ENCODE measurements around the gene NKPD1.

Gene NKPD1

DNA sequence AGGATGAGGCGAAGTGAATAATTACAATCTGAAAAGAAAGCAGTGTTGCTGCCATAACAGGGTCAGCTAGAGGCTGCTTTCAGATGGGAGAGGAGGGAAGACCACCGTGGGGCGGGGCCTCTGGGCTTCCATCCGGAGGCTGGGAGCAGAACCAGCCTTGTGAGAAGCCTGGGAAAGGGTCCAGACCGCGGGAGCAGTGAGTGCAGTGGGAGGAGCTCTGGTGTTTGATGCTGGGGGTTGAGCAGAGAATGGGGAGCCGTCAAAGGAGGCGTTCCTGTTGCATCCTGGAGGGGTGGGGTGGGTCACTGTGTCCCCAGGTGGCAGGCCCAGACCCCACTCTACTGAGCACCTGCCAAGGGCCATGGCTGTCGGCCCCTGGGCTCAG is 18.1 kb downstream of the NKPD1 start:
- TF ChIP-seq, protein P1, sequence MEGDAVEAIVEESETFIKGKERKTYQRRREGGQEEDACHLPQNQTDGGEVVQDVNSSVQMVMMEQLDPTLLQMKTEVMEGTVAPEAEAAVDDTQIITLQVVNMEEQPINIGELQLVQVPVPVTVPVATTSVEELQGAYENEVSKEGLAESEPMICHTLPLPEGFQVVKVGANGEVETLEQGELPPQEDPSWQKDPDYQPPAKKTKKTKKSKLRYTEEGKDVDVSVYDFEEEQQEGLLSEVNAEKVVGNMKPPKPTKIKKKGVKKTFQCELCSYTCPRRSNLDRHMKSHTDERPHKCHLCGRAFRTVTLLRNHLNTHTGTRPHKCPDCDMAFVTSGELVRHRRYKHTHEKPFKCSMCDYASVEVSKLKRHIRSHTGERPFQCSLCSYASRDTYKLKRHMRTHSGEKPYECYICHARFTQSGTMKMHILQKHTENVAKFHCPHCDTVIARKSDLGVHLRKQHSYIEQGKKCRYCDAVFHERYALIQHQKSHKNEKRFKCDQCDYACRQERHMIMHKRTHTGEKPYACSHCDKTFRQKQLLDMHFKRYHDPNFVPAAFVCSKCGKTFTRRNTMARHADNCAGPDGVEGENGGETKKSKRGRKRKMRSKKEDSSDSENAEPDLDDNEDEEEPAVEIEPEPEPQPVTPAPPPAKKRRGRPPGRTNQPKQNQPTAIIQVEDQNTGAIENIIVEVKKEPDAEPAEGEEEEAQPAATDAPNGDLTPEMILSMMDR (IDR thresholded peaks at IDR 0.05; ENCODE audit: low read depth, low read length) = no peak
- no peak overlapping the region for H3K4me3 ChIP-seq (ENCODE audit: low read depth, low read length)

DNA sequence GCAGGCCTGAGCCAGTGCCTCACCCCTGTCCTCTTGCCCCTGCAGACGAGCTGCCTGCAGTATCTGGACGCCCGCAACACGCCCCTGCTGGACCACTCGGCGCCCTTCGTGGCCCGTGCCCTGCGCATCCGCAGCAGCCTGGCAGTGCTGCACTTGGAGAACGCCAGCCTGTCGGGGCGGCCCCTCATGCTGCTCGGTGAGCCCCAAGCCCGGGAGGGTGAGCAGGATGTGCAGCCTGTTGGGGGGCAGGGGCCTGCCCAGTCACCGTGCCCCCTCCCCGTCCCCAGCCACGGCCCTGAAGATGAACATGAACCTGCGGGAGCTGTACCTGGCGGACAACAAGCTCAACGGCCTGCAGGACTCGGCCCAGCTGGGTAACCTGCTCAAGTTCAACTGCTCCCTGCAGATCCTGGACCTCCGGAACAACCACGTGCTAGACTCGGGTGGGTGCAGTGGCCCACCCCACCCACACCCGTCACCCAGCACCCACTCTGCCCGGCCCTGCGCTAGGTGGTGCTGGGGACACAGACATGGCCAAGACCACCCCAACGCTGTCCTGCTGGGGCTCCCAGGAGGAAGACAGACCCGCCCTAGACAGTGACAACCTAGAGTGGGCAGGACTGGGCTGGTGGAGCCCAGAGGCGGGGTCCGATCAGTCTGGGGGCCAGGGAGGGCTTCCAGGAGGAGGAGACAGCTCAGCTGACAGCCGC is 18.6 kb downstream of the NKPD1 start:
- TF ChIP-seq, protein P1 (IDR thresholded peaks at IDR 0.05; ENCODE audit: low read depth, low read length) = no peak

DNA sequence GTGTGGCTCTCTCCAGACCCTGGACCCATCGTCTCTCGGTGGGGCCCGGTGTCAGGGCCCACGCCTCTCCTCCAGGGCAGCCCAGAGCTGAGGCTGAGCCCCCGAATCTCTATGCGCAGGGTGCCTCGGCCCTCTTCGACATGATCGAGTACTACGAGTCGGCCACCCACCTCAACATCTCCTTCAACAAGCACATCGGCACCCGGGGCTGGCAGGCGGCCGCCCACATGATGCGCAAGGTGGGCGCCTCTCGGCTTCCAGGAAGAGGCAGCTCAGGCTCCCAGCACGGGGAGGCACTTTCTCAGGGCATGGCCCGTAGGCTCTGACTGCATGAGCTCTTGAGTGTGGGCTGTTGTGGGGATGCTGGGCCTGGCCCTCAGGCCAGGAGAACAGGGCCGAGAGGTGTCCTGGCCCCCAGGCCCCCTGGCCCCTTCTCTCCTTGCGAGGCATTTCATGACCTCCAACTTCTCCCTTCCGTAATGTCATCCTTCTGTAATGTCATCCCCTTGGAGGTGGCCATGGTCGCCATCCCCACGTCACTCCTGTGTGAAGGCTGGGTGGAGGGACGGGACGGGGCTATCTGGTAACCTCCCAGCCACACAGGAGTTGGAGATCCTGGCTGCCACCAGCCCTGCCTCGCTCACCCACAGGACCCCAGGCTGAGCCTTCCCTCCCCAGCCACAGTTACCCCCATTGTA is 19.4 kb downstream of the NKPD1 start:
- TF ChIP-seq, protein P1 (IDR thresholded peaks at IDR 0.05; ENCODE audit: low read depth, low read length) = no peak
- H3K4me3 ChIP-seq (ENCODE audit: low read depth, low read length) = no peak overlapping the region

More for the DNA sequence above, 18.6 kb downstream of the NKPD1 start:
- H3K4me3 ChIP-seq (ENCODE audit: low read depth, low read length) = no peak overlapping the region

DNA sequence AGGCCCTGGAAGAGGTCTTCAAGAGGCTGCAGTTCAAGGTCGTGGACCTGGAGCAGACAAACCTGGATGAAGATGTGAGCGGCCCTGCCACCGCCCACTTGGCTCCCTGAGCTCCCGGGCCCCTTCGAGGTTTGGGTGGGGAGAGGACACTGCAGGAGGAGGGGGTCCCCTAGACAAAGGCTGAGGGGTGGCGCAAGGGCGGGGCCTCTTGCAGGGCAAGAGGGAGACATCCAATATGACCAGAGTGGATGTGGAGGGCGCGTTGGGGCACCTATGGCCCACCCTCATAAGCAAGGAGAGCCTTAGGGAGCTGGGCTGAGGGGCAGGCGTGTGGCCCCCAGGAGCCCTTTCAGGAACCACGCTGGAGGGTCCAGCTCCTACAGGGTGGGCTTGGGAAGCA is 20.2 kb downstream of the NKPD1 start:
- H3K4me3 ChIP-seq (ENCODE audit: low read depth, low read length) = no peak overlapping the region
- TF ChIP-seq, protein P1 (IDR thresholded peaks at IDR 0.05; ENCODE audit: low read depth, low read length) = no peak

DNA sequence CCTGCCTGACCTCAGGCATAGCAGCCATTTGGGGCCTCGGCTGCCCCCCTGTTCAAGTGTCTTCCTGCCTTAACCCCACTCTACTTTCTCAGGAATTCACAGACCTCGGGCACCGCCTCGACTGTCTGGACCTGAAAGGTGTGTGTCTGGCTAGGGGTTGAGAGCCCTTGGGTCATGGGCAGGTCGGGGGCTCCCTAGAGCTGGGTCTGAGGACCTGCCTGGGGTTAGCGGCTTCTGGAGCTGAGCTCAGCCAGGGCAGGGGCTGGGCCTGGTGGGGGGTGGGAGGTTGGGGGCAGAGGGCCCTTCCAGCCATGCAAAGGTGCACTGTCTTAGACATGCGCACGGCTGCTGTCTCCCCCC is 20.7 kb downstream of the NKPD1 start:
- H3K4me3 ChIP-seq (ENCODE audit: low read depth, low read length) = no peak overlapping the region
- TF ChIP-seq, protein P1 (IDR thresholded peaks at IDR 0.05; ENCODE audit: low read depth, low read length) = no peak

DNA sequence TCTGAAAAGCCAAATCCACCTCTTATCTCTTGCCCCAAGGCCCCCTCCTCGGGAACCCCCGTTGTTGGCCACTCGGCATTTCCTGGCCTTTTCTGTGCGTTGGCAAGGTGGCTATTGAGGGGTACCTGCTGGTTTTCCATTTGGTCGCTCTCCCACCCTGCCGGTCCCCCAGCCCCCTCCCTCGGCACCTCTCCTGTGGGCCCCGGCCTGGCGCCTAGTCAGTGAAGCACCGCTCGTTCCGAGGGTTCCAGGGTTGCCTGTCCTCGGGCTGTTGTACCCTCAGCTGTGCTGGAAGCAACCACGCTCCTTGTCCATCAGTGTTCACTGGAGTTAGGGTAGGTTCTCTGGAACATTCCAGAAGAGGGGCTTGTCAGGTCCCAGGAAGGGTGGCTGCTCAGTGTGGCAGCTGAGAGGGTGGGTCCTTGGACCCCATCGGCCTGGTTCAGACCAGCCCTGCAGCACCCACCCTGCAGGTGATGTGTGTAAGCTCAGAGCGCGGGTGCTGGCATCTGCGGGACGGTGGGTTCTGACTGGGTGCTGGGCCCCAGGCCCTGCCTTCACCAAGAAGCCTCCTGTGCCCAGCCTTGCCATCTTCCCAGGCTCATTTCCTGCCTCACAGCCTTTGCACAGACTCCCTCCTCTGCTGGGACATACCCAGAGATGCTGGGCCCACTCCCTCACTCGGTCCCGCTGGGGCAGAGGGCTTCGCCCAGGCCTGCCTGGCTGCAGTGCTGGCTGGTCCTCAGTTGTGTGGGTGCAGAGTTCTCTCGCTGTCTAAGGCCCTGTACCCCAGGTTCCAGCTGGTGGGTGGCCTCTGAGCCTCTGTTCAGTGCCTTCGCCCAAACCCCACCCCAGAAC is 21.3 kb downstream of the NKPD1 start:
- TF ChIP-seq, protein P1 (IDR thresholded peaks at IDR 0.05; ENCODE audit: low read depth, low read length) = no peak
- no peak overlapping the region for H3K4me3 ChIP-seq (ENCODE audit: low read depth, low read length)
